HL-60 (cell line): ENCODE data around the gene MEGF10.

Experiments used
- DNase-seq, 2 experiments: peaks; one replicate each; pipeline ENCODE4 v3.0.0-alpha.2; 2010 to 2020; ENCODE audit warnings: low read depth in 1 of 2, low spot score in 1 of 2
- H3K27ac ChIP-seq: fragments of 250-450 bp; sonication (Bioruptor Pico); replicated peaks from 2 replicates; pipeline ENCODE4 v1.5.1; 2020; ENCODE audit warnings: mild to moderate bottlenecking, moderate library complexity
- H3K27me3 ChIP-seq: fragments of 250-450 bp; sonication (Bioruptor Pico); 2 replicates; pipeline ENCODE4 v1.5.1; 2021; ENCODE audit warnings: mild to moderate bottlenecking, moderate library complexity; ENCODE audit not compliant: insufficient read depth, poor library complexity, severe bottlenecking
- H3K4me3 ChIP-seq: replicated peaks from 2 replicates; pipeline ENCODE4 v1.5.1; 2011; ENCODE audit warnings: mild to moderate bottlenecking, control low read depth, low read length; ENCODE audit not compliant: insufficient read depth
- GABPA ChIP-seq: IDR thresholded peaks from 2 replicates; pipeline ENCODE4 v1.6.1; 2012; ENCODE audit warnings: low read depth
- POLR2AphosphoS5 ChIP-seq: IDR thresholded peaks from 2 replicates; pipeline ENCODE4 v1.6.1; 2012; ENCODE audit warnings: low read depth
- SPI1 ChIP-seq: IDR thresholded peaks from 2 replicates; pipeline ENCODE4 v1.6.1; 2012; ENCODE audit warnings: low read depth, mild to moderate bottlenecking, borderline replicate concordance
- TF ChIP-seq, protein P1 (sequence below): IDR thresholded peaks from one replicate; pipeline ENCODE4 v1.5.1; 2011; ENCODE audit warnings: low read length, control low read depth, inconsistent platforms; ENCODE audit not compliant: insufficient read depth
- TF ChIP-seq, protein P2 (sequence below): IDR thresholded peaks from 2 replicates; pipeline ENCODE4 v1.6.1; 2012; ENCODE audit warnings: low read depth; ENCODE audit not compliant: insufficient replicate concordance

MEGF10 gene

DNA sequence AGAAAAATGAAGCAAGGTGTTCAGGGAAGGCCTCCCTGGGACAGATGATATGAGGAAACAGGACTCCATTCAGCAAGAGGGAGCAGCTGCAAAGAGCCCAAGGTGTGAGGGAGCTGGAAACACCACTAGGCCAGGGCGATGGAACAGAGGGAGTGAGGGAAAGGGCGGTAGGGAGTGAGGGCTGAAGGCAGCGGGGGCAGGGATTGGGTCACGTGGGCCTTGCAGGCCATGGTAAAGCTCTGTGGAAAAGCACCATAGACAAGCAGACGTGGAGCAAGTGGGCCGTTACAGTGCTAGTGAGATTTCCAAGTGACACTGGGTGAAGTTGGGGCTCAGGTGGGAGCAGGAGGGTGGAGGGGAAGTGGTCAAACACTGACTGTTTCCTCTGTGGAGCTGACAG, 216.0 kb downstream of the MEGF10 start:
- TF ChIP-seq, protein P1, sequence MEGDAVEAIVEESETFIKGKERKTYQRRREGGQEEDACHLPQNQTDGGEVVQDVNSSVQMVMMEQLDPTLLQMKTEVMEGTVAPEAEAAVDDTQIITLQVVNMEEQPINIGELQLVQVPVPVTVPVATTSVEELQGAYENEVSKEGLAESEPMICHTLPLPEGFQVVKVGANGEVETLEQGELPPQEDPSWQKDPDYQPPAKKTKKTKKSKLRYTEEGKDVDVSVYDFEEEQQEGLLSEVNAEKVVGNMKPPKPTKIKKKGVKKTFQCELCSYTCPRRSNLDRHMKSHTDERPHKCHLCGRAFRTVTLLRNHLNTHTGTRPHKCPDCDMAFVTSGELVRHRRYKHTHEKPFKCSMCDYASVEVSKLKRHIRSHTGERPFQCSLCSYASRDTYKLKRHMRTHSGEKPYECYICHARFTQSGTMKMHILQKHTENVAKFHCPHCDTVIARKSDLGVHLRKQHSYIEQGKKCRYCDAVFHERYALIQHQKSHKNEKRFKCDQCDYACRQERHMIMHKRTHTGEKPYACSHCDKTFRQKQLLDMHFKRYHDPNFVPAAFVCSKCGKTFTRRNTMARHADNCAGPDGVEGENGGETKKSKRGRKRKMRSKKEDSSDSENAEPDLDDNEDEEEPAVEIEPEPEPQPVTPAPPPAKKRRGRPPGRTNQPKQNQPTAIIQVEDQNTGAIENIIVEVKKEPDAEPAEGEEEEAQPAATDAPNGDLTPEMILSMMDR = no peak
- DNase-seq = no peak
- H3K27me3 ChIP-seq = no peaks in the 10 kb centered on the region
- H3K4me3 ChIP-seq = no peak overlapping the region
- H3K27ac ChIP-seq = no peak overlapping the region

DNA sequence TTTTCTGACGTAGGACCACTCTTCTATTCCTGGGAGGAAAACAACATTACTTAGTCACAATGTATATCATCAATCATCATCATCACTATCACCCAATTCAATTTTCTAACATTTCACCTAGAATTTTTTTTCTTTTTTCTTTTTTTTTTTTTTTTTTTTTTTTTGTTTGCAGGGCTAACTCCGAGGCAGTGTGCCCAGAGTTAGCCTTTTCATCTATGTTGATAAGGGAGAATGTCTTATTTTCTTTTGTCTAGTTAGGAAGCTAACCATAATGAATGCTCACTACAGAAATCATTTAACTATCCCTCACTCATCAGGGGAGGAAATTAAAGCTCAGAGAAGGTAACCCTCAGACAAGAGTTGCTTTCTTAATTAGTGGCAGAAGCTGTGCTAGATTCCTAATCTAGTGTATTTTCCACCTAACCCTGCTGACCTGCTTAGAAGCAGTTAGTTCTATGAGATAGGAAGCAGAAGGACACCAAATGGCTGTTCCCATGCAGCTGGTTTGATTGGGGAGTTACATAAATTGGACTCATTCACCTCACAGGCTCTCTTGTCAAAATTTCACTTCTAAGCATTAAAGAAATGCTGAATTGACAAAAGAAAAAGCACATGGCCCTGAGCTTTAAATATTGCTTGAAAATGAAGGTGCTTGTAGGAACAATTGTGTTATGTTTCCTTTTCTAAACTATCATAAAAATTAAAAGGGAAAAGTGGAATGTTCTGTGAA, 218.2 kb downstream of the MEGF10 start:
- no peaks in the 10 kb centered on the region for H3K27me3 ChIP-seq
- TF ChIP-seq, protein P1 = no peak
- no peak for TF ChIP-seq GABPA
- no peak for TF ChIP-seq POLR2AphosphoS5
- no peak for TF ChIP-seq SPI1
- TF ChIP-seq, protein P2, sequence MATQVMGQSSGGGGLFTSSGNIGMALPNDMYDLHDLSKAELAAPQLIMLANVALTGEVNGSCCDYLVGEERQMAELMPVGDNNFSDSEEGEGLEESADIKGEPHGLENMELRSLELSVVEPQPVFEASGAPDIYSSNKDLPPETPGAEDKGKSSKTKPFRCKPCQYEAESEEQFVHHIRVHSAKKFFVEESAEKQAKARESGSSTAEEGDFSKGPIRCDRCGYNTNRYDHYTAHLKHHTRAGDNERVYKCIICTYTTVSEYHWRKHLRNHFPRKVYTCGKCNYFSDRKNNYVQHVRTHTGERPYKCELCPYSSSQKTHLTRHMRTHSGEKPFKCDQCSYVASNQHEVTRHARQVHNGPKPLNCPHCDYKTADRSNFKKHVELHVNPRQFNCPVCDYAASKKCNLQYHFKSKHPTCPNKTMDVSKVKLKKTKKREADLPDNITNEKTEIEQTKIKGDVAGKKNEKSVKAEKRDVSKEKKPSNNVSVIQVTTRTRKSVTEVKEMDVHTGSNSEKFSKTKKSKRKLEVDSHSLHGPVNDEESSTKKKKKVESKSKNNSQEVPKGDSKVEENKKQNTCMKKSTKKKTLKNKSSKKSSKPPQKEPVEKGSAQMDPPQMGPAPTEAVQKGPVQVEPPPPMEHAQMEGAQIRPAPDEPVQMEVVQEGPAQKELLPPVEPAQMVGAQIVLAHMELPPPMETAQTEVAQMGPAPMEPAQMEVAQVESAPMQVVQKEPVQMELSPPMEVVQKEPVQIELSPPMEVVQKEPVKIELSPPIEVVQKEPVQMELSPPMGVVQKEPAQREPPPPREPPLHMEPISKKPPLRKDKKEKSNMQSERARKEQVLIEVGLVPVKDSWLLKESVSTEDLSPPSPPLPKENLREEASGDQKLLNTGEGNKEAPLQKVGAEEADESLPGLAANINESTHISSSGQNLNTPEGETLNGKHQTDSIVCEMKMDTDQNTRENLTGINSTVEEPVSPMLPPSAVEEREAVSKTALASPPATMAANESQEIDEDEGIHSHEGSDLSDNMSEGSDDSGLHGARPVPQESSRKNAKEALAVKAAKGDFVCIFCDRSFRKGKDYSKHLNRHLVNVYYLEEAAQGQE = no peak
- no peak overlapping the region for H3K4me3 ChIP-seq
- no peak for DNase-seq
- no peak overlapping the region for H3K27ac ChIP-seq
